Stimulated activated naive B cell treated with anti-CD40 and anti-IgM and Interleukin-4, amounts not matched to agents 10 μg/mL and 1 μg/mL and 100 μg/mL, for 72 hours (primary cell): ENCODE measurements around the gene XRCC6.

Experiments used
- ATAC-seq, 2 donors: fragments of 150-1000 bp; cut with Tn5 transposase; replicated peaks; 2 replicates each; pipeline ENCODE4 v1.10.0; 2021; ENCODE audit warnings: moderate library complexity in 1 of 2
- DNase-seq: peaks from one replicate; pipeline ENCODE4 v3.0.0; 2021
- H3K27ac Mint-ChIP-seq: one replicate; pipeline ENCODE4 v1.8.0; 2022; ENCODE audit warnings: mild to moderate bottlenecking, mixed read lengths
- H3K27me3 Mint-ChIP-seq, 2 donors: one replicate each; pipeline ENCODE4 v1.8.0; 2022; ENCODE audit warnings: mixed read lengths in 2 of 2
- H3K36me3 Mint-ChIP-seq, 2 donors: one replicate each; pipeline ENCODE4 v1.8.0; 2022; ENCODE audit warnings: mixed read lengths in 2 of 2, mild to moderate bottlenecking in 1 of 2
- H3K4me1 Mint-ChIP-seq, 2 donors: one replicate each; pipeline ENCODE4 v1.8.0; 2022; ENCODE audit warnings: mixed read lengths in 2 of 2, mild to moderate bottlenecking in 1 of 2
- H3K4me3 Mint-ChIP-seq, 2 donors: one replicate each; pipeline ENCODE4 v1.8.0; 2022; ENCODE audit warnings: mild to moderate bottlenecking in 2 of 2, mixed read lengths in 2 of 2, moderate library complexity in 1 of 2
- H3K9me3 Mint-ChIP-seq, 2 donors: one replicate each; pipeline ENCODE4 v1.8.0; 2022; ENCODE audit warnings: mixed read lengths in 2 of 2, mild to moderate bottlenecking in 1 of 2

Gene XRCC6

DNA sequence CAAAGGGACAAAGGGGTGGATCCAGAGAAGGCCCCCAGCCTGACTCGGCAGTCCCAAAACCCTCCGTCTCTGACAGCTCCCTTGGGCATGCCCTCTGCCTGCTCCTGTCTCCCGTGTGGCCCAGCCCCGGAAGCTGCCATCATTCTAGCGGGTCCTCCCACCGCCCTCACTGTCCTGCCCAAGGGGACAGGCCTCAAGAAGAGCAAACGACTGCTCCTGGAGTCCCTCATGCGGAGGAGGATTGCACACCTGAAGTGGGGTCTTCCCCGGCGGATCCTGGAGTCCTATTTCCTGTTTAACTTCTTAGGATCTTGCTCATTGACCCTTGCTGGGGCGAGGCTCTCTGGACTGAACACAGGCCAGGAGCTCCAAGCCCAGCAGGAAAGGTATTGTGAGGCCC is 75.6 kb downstream of the XRCC6 start:
- Mint-ChIP-seq H3K4me1 (peaks cover 11 to 14% of the 10 kb centered on the region in 2 donors), H3K9me3 (no peaks in the 10 kb centered on the region), H3K4me3 (peak overlapping the region in 1 of 2 donors; percentile 40), H3K36me3 (peaks cover 2 to 4% of the 10 kb centered on the region in 2 donors), H3K27ac (peak overlapping the region; percentile 81), H3K27me3 (no peaks in the 10 kb centered on the region)
- DNase-seq (no peak), ATAC-seq (peak; percentile 8 to 12)

DNA sequence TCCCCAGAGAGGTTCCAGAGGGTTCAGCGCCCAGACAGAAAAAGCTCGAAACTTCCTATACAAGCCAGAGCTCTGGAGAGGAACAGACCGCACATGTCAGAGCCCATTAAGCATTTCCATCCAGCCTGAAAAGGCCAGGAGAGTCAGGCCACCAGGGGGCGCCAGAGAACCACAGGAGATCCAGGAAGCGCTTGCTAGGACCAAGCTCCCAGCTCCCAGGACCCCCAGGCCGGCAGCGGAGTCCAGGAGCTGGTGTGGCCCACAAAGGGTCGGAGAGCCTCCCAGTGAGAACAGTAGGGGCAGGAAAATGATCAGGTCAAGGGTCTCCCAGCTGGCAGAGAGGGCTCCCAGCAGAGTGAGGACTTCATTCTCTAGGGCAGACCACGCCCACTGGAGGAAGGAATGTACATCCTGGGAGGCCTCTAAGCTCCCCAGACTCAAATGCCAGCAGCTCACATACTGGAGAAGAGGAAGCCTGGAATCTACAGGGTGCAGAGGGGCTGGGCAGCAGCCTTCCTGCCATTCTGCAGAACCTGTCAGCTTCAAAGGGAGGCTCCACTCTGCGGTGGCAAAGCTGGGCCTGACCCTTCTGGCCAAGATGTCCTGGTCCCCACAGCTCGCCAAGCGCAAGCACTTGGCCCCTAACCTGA is 76.2 kb downstream of the XRCC6 start:
- Mint-ChIP-seq H3K27ac (peak overlapping the region; percentile 81), H3K4me3 (peak overlapping the region; percentile 20 to 40), H3K36me3 (peaks cover 2 to 4% of the 10 kb centered on the region in 2 donors), H3K9me3 (no peaks in the 10 kb centered on the region), H3K4me1 (peaks cover 11 to 14% of the 10 kb centered on the region in 2 donors), H3K27me3 (no peaks in the 10 kb centered on the region)
- DNase-seq (peak; percentile 73), ATAC-seq (peak; percentile 82 to 83)

DNA sequence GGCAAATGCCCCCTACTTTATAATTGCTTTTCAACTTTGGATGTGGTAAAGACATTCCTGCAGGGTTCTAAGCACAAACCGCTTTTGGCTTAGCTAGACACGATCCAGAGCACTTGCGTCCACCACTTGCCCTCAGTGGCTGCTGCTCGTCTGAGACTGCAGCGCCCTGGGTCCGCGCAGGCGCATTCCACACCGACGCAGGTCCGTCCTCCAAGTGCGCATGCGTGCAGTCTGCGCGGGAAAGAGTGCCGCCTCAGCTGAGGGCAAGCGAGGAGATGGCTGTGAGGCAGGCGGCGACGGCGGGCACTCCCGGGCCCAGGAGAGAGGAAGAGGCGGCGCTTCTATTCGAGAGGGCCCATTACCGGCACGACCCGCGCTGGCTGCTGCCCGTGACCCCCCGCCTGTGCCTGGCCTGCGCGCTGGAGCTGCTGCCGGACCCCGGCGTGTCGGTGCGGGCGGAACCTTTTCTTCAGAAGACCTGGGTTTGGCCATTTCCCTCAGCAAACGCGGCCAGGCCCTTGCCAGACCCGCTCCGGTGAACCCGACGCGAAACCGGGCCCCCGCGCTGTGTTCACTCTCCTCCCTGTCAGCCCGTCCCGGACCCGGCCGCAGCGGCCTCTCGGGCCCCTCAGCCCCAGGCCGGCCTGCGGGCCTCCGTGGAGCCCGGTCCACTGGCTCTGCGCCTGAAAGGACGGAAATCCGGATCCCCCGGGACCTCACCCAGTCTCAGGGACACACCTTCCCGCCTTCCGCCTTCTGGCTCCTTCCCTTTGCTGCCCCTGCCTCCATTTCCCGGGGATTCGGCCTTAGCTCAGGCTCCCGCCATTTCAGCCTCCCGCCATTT is 78.4 kb downstream of the XRCC6 start, which contains the start of gene MEI1:
MEI1 (plus strand) TSS at position 240 of the 844 bp plus-strand sequence; CDS start at position 276, 36 bp downstream.
- Mint-ChIP-seq H3K27ac (peak within 1 kb of the TSS; percentile 87), H3K36me3 (peaks cover 2 to 4% of the 10 kb centered on the region in 2 donors), H3K9me3 (no peaks in the 10 kb centered on the region), H3K4me3 (peak within 1 kb of the TSS; percentile 71 to 73), H3K4me1 (peaks cover 11 to 14% of the 10 kb centered on the region in 2 donors), H3K27me3 (no peaks in the 10 kb centered on the region)
- ATAC-seq (peak; percentile 80 to 81), DNase-seq (peak; percentile 85)

DNA sequence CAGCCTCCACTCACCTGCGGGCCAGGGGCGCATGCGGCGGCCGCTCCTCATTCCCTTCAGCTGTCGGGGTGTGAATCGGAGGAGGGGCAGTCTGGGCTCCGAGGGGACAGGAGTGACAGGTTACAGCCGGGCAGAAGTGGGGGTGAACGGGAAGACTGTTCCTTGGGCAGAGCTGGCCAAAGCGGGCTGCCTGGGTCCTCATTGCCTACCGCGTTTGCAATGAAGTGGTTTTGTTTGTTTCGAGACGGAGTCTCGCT is 78.9 kb downstream of the XRCC6 start:
- no peak overlapping the region for H3K27ac Mint-ChIP-seq
- DNase-seq = no peak
- H3K4me1 Mint-ChIP-seq = peaks cover 11 to 14% of the 10 kb centered on the region in 2 donors
- H3K9me3 Mint-ChIP-seq = no peaks in the 10 kb centered on the region
- H3K36me3 Mint-ChIP-seq = peaks cover 2 to 4% of the 10 kb centered on the region in 2 donors
- peak overlapping the region in 1 of 2 donors; percentile 9 for H3K4me3 Mint-ChIP-seq
- H3K27me3 Mint-ChIP-seq = no peaks in the 10 kb centered on the region
- no peak for ATAC-seq

DNA sequence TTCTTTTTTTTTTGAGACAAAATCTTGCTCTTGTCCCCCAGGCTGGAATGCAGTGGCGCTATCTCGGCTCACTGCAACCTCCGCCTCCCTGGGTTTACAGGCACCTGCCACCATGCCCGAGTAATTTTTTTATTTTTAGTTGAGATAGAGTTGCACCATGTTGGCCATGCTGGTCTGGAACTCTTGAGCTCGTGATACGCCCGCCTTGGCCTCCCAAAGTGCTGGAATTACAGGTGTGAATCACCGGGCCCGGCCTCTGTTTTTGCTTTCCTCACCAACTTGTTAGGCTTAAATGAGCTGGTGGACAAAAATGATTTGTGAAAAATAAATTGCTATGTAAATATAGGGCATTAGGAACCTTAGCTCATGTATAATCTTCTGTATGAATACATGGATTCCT is 81.7 kb downstream of the XRCC6 start:
- Mint-ChIP-seq H3K27ac (no peak overlapping the region), H3K36me3 (peaks cover 2 to 4% of the 10 kb centered on the region in 2 donors), H3K9me3 (no peaks in the 10 kb centered on the region), H3K4me3 (no peak overlapping the region), H3K4me1 (peaks cover 4 to 5% of the 10 kb centered on the region in 2 donors), H3K27me3 (no peaks in the 10 kb centered on the region)
- DNase-seq (no peak), ATAC-seq (no peak)

DNA sequence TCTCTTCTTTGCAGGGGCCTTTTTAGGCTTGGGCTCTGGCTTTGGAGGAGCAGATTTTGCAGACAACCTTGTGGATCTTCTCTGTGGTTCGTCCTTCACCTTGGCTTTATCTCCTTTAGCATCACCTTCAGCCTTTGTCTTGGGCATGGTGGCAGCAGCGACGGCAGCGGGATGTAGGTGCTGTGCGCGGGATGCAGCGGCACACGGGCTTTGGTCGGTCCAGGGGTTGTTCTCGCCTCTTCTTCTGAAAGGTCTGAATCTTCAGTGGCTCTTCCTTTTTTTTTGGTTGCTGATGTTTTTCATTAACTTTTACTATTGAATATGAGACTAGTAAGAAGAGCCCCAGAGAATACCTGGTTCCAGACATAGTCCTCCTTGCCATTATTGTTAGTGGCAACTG is 88.2 kb downstream of the XRCC6 start:
- Mint-ChIP-seq H3K27me3 (no peaks in the 10 kb centered on the region), H3K9me3 (no peaks in the 10 kb centered on the region), H3K27ac (peak overlapping the region; percentile 7), H3K4me3 (no peak overlapping the region), H3K4me1 (no peaks in the 10 kb centered on the region), H3K36me3 (no peaks in the 10 kb centered on the region)
- ATAC-seq = no peak
- no peak for DNase-seq

DNA sequence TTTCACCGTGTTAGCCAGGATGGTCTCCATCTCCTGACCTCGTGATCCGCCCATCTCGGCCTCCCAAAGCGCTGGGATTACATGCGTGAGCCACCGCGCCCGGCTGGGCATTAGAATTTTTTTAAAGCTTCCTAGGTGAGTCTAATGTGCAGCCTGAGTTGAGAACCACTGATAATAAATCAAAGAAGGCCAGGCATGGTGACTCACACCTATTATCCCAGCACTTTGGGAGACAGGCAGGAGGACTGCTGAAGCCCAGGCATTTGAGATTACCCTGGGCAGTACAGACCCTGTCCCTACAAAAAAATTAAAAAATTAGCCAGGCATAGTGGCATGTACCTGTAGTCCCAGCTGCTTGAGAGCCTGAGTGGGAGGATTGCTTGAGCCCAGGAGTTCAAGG is 91.9 kb downstream of the XRCC6 start:
- Mint-ChIP-seq H3K27ac (no peak overlapping the region), H3K4me1 (no peaks in the 10 kb centered on the region), H3K27me3 (no peaks in the 10 kb centered on the region), H3K4me3 (no peak overlapping the region), H3K9me3 (no peaks in the 10 kb centered on the region), H3K36me3 (no peaks in the 10 kb centered on the region)
- ATAC-seq = no peak
- no peak for DNase-seq
